PC-3 (cell line): ENCODE measurements around the gene CACNG1. TPM values are rescaled to one million over a fixed set of nuclear protein-coding genes. Genes with fewer than 3 reads are reported as not detected.

ENCODE experiments used
- ATAC-seq: fragments of 200-7000 bp; cut with Tn5 transposase; 2 replicates; pipeline ENCODE4 v1.9.1; 2020; ENCODE audit warnings: mild to moderate bottlenecking, moderate library complexity
- BruUV-seq: library from RNA; stranded (reverse); fragments of 400-500 nt; replicated peaks from 2 replicates; lab custom pipeline; 2021; lab: Mats Ljungman, UMichigan
- CTCF ChIA-PET: fragments of 300-600 bp; sonication (Branson Sonifier 250); formaldehyde crosslinking; loops from one replicate; lab custom pipeline; 2022; ENCODE audit warnings: antibody characterized with exemption; lab: Charles Lee
- POLR2A ChIA-PET: fragments of 300-600 bp; sonication (Branson Sonifier 250); formaldehyde crosslinking; loops from one replicate; lab custom pipeline; 2022; ENCODE audit warnings: antibody characterized with exemption; ENCODE audit not compliant: unreplicated experiment; lab: Charles Lee
- DNase-seq: peaks from one replicate; pipeline ENCODE4 v3.0.0-alpha.2; 2015
- H2AFZ ChIP-seq: fragments of 300-600 bp; sonication (generic); 2 replicates; pipeline ENCODE4 v1.6.0; 2016; ENCODE audit warnings: antibody characterized with exemption, low read length
- H3F3A ChIP-seq: fragments of 300-600 bp; sonication (generic); one replicate; pipeline ENCODE4 v1.6.0; 2017; ENCODE audit warnings: antibody characterized with exemption, low read length, control low read depth, mild to moderate bottlenecking; ENCODE audit not compliant: unreplicated experiment
- H3K27ac ChIP-seq: fragments of 300-600 bp; sonication (generic); 2 replicates; pipeline ENCODE4 v1.5.1; 2016; ENCODE audit warnings: mild to moderate bottlenecking, low read length
- H3K27me3 ChIP-seq: fragments of 300-600 bp; sonication (generic); 2 replicates; pipeline ENCODE4 v1.6.1; 2016; ENCODE audit warnings: low read length, mixed read lengths
- H3K36me3 ChIP-seq: fragments of 300-600 bp; sonication (generic); 2 replicates; pipeline ENCODE4 v1.6.1; 2016; ENCODE audit warnings: low read depth, mixed run types, low read length, mixed read lengths
- H3K4me1 ChIP-seq: fragments of 300-600 bp; sonication (generic); 2 replicates; pipeline ENCODE4 v1.5.1; 2016; ENCODE audit warnings: low read length; ENCODE audit not compliant: insufficient read depth
- H3K4me2 ChIP-seq: fragments of 300-600 bp; sonication (generic); 2 replicates; pipeline ENCODE4 v1.6.0; 2016; ENCODE audit warnings: low read length
- H3K4me3 ChIP-seq: fragments of 300-600 bp; sonication (generic); 2 replicates; pipeline ENCODE4 v1.5.1; 2016; ENCODE audit warnings: mild to moderate bottlenecking, low read length, mixed read lengths
- H3K79me2 ChIP-seq: fragments of 300-600 bp; sonication (generic); 2 replicates; pipeline ENCODE4 v1.6.1; 2017; ENCODE audit warnings: low read length, mixed read lengths
- H3K9ac ChIP-seq: fragments of 300-600 bp; sonication (generic); 2 replicates; pipeline ENCODE4 v1.6.0; 2016; ENCODE audit warnings: mild to moderate bottlenecking, low read length
- H3K9me2 ChIP-seq: fragments of 300-600 bp; sonication (generic); replicated peaks from 2 replicates; pipeline ENCODE4 v1.6.1; 2016; ENCODE audit warnings: mixed run types, low read length, mixed read lengths
- H3K9me3 ChIP-seq: fragments of 300-600 bp; sonication (generic); 2 replicates; pipeline ENCODE4 v1.6.1; 2016; ENCODE audit warnings: low read length, mixed read lengths
- H4K20me1 ChIP-seq: fragments of 300-600 bp; sonication (generic); 2 replicates; pipeline ENCODE4 v1.6.1; 2016; ENCODE audit warnings: low read length, mixed read lengths
- EZH2 ChIP-seq: fragments of 300-600 bp; sonication (generic); IDR thresholded peaks from one replicate; pipeline ENCODE4 v1.6.1; 2017; ENCODE audit warnings: antibody characterized with exemption, mild to moderate bottlenecking, low read length; ENCODE audit not compliant: unreplicated experiment
- EZH2phosphoT487 ChIP-seq: fragments of 300-600 bp; sonication (generic); IDR thresholded peaks from 2 replicates; pipeline ENCODE4 v1.6.1; 2018; ENCODE audit warnings: mild to moderate bottlenecking, antibody characterized with exemption, low read length, borderline replicate concordance
- intact Hi-C: fragments of 100-400 bp; cut with micrococcal nuclease; formaldehyde crosslinking; loops from 2 replicates; pipeline ENCODE4 v1.9.0; 2023
- total RNA-seq: library from RNA; depleted of rRNA; stranded (reverse); fragments of >200 nt; gene quantifications from 2 replicates; pipeline ENCODE4 v1.2.3, GENCODE V29; 2014
- TF ChIP-seq, protein P1 (sequence below): fragments of 300-600 bp; sonication (generic); conservative IDR thresholded peaks from 2 replicates; pipeline ENCODE4 v1.5.1; 2017; ENCODE audit warnings: antibody characterized with exemption, low read depth, mild to moderate bottlenecking, low read length

The CACNG1 gene
- total RNA-seq, 1 experiment from 2014 or later, result not detected

DNA sequence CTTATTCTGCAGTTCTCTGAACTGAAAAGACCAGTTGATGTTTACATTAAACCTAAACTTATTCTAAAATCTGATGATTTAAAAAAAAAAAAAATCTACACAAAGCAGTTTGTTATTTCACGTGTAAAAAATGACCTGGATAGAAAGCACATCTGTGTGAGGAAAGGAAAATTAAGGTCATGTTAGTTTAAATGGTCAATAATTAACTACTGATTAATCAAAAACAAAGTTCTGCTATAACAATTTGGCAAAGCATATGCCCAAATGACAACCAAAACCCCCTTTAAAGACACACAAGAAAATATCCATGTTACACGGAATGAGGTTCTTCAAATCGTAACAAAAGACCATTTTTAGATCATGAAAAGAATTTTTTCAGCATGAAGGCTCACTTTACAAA lies 30.4 kb downstream of the CACNG1 start:
- intact Hi-C loops, result no loop called here

DNA sequence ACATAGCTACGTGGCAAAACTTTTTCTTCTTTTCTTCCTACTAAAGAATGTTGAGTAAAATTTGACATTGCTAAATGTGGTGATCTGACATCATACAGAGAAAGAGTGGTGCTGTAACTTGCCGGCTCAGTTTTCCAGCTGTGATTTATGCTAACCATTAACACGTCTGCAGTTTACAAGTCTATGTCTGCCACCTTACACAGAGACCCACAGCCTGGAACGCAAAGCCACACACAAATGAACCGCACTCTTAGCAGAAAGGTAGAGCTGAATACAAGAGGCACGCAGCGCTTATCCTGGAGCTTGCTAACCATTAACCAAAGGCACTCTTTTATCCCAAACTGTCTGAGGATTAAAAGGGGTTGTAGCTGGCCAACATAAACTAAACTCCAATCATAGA lies 31.9 kb downstream of the CACNG1 start:
- H3K27ac ChIP-seq, result no peak overlapping the region
- H3K4me3 ChIP-seq, result no peak overlapping the region
- no peaks in the 10 kb centered on the region for H3K9me2 ChIP-seq
- CTCF ChIA-PET, result no interaction called here
- peaks cover 5% of the 10 kb centered on the region; the same call in 1 of the 2 replicates for H3K36me3 ChIP-seq
- H3K79me2 ChIP-seq, result no peaks in the 10 kb centered on the region
- BruUV-seq, result no TSS peak
- H4K20me1 ChIP-seq, result no peaks in the 10 kb centered on the region
- no peaks in the 10 kb centered on the region for H3F3A ChIP-seq
- H2AFZ ChIP-seq, result no peak overlapping the region
- DNase-seq (no peak), ATAC-seq (no peak)
- H3K27me3 ChIP-seq, result no peaks in the 10 kb centered on the region
- POLR2A ChIA-PET, result interaction anchor here (0.7 kb wide), 1 partner anchor 10 kb away, joined by 4 read pairs; no protein-coding TSS in a partner anchor
- H3K4me1 ChIP-seq, result no peaks in the 10 kb centered on the region
- H3K9me3 ChIP-seq, result no peaks in the 10 kb centered on the region
- no peak overlapping the region for H3K9ac ChIP-seq
- H3K4me2 ChIP-seq, result no peak overlapping the region
- TF ChIP-seq EZH2phosphoT487, result no peak
- TF ChIP-seq, protein P1, sequence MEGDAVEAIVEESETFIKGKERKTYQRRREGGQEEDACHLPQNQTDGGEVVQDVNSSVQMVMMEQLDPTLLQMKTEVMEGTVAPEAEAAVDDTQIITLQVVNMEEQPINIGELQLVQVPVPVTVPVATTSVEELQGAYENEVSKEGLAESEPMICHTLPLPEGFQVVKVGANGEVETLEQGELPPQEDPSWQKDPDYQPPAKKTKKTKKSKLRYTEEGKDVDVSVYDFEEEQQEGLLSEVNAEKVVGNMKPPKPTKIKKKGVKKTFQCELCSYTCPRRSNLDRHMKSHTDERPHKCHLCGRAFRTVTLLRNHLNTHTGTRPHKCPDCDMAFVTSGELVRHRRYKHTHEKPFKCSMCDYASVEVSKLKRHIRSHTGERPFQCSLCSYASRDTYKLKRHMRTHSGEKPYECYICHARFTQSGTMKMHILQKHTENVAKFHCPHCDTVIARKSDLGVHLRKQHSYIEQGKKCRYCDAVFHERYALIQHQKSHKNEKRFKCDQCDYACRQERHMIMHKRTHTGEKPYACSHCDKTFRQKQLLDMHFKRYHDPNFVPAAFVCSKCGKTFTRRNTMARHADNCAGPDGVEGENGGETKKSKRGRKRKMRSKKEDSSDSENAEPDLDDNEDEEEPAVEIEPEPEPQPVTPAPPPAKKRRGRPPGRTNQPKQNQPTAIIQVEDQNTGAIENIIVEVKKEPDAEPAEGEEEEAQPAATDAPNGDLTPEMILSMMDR, result no peak
- TF ChIP-seq EZH2, result no peak
- intact Hi-C loops, result no loop called here

More for the DNA sequence above, 30.4 kb downstream of the CACNG1 start:
- Histone ChIP-seq H4K20me1 (no peaks in the 10 kb centered on the region), H3K27ac (no peak overlapping the region), H3K79me2 (no peaks in the 10 kb centered on the region), H3K4me2 (no peak overlapping the region), H3K4me1 (no peaks in the 10 kb centered on the region), H3K9me3 (no peaks in the 10 kb centered on the region), H3K4me3 (no peak overlapping the region), H3F3A (no peaks in the 10 kb centered on the region), H3K9me2 (no peaks in the 10 kb centered on the region), H3K27me3 (no peaks in the 10 kb centered on the region), H2AFZ (no peak overlapping the region), H3K9ac (no peak overlapping the region), H3K36me3 (peaks cover 5% of the 10 kb centered on the region; the same call in 1 of the 2 replicates)
- POLR2A ChIA-PET, result no interaction called here
- TF ChIP-seq EZH2phosphoT487 (no peak), EZH2 (no peak)
- TF ChIP-seq, protein P1, result no peak
- CTCF ChIA-PET, result no interaction called here
- no TSS peak for BruUV-seq
- DNase-seq (no peak), ATAC-seq (no peak)

DNA sequence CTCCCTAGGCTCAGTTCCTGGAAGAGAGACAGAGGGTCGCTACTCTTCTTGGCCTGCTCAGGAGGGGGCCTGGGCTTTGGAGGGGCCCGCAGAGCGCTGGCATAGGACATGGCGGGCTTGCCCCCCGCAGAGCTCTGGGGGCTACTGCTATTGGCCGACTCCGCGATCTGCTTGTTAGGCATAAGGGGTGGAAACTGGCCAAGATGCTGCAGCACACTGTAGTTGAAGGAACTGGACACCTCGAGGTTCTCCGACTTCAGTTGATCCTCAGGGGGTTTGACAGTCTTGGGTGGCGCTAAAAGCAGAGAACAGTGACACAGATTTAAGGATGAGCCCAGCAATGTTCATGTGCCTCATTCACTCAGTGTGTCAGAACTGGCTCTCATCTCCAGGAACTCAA lies 33.9 kb downstream of the CACNG1 start:
- ATAC-seq, result no peak
- intact Hi-C loops, result no loop called here

More for the DNA sequence above, 33.9 kb downstream of the CACNG1 start:
- H3K4me1 ChIP-seq, result no peaks in the 10 kb centered on the region
- no peaks in the 10 kb centered on the region for H3F3A ChIP-seq
- H3K9me3 ChIP-seq, result no peaks in the 10 kb centered on the region
- no peak overlapping the region for H2AFZ ChIP-seq
- H3K4me3 ChIP-seq, result no peak overlapping the region
- no peaks in the 10 kb centered on the region for H3K79me2 ChIP-seq
- H3K4me2 ChIP-seq, result no peak overlapping the region
- no peaks in the 10 kb centered on the region for H4K20me1 ChIP-seq
- no peak for DNase-seq
- H3K9ac ChIP-seq, result no peak overlapping the region
- ChIA-PET CTCF (no interaction called here), POLR2A (no interaction called here)
- no peaks in the 10 kb centered on the region for H3K27me3 ChIP-seq
- H3K36me3 ChIP-seq, result peaks cover 5% of the 10 kb centered on the region; the same call in 1 of the 2 replicates
- H3K9me2 ChIP-seq, result no peaks in the 10 kb centered on the region
- TF ChIP-seq, protein P1, result no peak
- TF ChIP-seq EZH2 (no peak), EZH2phosphoT487 (no peak)
- H3K27ac ChIP-seq, result no peak overlapping the region
- no TSS peak for BruUV-seq
